HEK293 (cell line): ENCODE results near the gene COG8.

ENCODE experiments used
- CTCF ChIA-PET: fragments of 350-600 bp; formaldehyde crosslinking; extraction: SDS; loops from one replicate; lab custom pipeline; 2021; ENCODE audit warnings: antibody characterized with exemption; lab: Yijun Ruan, JAX
- POLR2A ChIA-PET: fragments of 300-600 bp; formaldehyde crosslinking; extraction: SDS; loops from one replicate; lab custom pipeline; 2020; ENCODE audit warnings: antibody characterized with exemption, inconsistent platforms; lab: Yijun Ruan, JAX
- H3K27ac ChIP-seq: fragments of 200-500 bp; sonication (Bioruptor generic); 2 replicates; pipeline ENCODE4 v1.5.1; 2014; ENCODE audit warnings: low read depth, low read length, control low read depth, inconsistent platforms; ENCODE audit errors: extremely low read depth
- H3K36me3 ChIP-seq, 2 experiments: fragments of 200-500 bp in 1 of 2; sonication (Bioruptor generic) in 1 of 2; 1 replicate in 1 of 2; 2 replicates in 1 of 2; pipeline ENCODE4 v1.5.1; 2014 to 2017; ENCODE audit warnings: inconsistent platforms in 2 of 2, low read length in 2 of 2; ENCODE audit not compliant: control insufficient read depth in 2 of 2, insufficient read depth in 1 of 2
- H3K4me1 ChIP-seq: fragments of 200-500 bp; sonication (Bioruptor generic); 2 replicates; pipeline ENCODE4 v1.5.1; 2014; ENCODE audit warnings: mild to moderate bottlenecking, low read length, inconsistent platforms; ENCODE audit not compliant: control insufficient read depth, insufficient read depth
- H3K4me3 ChIP-seq: 2 replicates; pipeline ENCODE4 v1.5.1; 2011; ENCODE audit warnings: low read depth, mild to moderate bottlenecking, control low read depth, low read length, moderate library complexity
- H3K9me3 ChIP-seq: fragments of 200-500 bp; sonication (Bioruptor generic); 2 replicates; pipeline ENCODE4 v1.5.1; 2014; ENCODE audit warnings: low read depth, low read length, inconsistent platforms; ENCODE audit not compliant: control insufficient read depth, insufficient read depth
- BCL6B ChIP-seq: fragments of 450-650 bp; formaldehyde crosslinking; IDR thresholded peaks from 2 replicates; pipeline ENCODE4 v1.5.1; 2017; ENCODE audit warnings: missing biosample characterization, missing genetic modification characterization
- KLF9 ChIP-seq: fragments of 450-650 bp; formaldehyde crosslinking; IDR thresholded peaks from 2 replicates; pipeline ENCODE4 v1.5.1; 2016; ENCODE audit warnings: missing biosample characterization, missing genetic modification characterization, low read depth
- OSR2 ChIP-seq: fragments of 450-650 bp; formaldehyde crosslinking; IDR thresholded peaks from 2 replicates; pipeline ENCODE4 v1.5.1; 2016; ENCODE audit warnings: missing biosample characterization, missing genetic modification characterization
- PRDM2 ChIP-seq: fragments of 450-650 bp; formaldehyde crosslinking; IDR thresholded peaks from 2 replicates; pipeline ENCODE4 v1.5.1; 2016; ENCODE audit warnings: missing biosample characterization, missing genetic modification characterization, borderline replicate concordance
- ZBTB20 ChIP-seq: fragments of 450-650 bp; formaldehyde crosslinking; IDR thresholded peaks from 2 replicates; pipeline ENCODE4 v1.5.1; 2016; ENCODE audit warnings: missing biosample characterization, missing genetic modification characterization
- ZBTB8A ChIP-seq: fragments of 450-650 bp; formaldehyde crosslinking; IDR thresholded peaks from 2 replicates; pipeline ENCODE4 v1.5.1; 2016; ENCODE audit warnings: missing biosample characterization, missing genetic modification characterization
- ZNF202 ChIP-seq: fragments of 450-650 bp; formaldehyde crosslinking; IDR thresholded peaks from 2 replicates; pipeline ENCODE4 v1.5.1; 2016; ENCODE audit warnings: missing biosample characterization, missing genetic modification characterization, borderline replicate concordance
- ZNF335 ChIP-seq: fragments of 450-650 bp; formaldehyde crosslinking; conservative IDR thresholded peaks from 2 replicates; pipeline ENCODE4 v1.5.1; 2016; ENCODE audit warnings: missing biosample characterization, missing genetic modification characterization
- ZNF341 ChIP-seq: fragments of 450-650 bp; formaldehyde crosslinking; IDR thresholded peaks from 2 replicates; pipeline ENCODE4; 2016; ENCODE audit warnings: low read depth, missing biosample characterization, missing genetic modification characterization
- ZNF366 ChIP-seq: fragments of 450-650 bp; formaldehyde crosslinking; conservative IDR thresholded peaks from 2 replicates; pipeline ENCODE4 v1.5.1; 2016; ENCODE audit warnings: missing biosample characterization, missing genetic modification characterization
- ZNF501 ChIP-seq: fragments of 450-650 bp; formaldehyde crosslinking; IDR thresholded peaks from 2 replicates; pipeline ENCODE4 v1.5.1; 2016; ENCODE audit warnings: missing biosample characterization, missing genetic modification characterization
- ZNF660 ChIP-seq: fragments of 450-650 bp; IDR thresholded peaks from 2 replicates; pipeline ENCODE4 v1.5.1; 2018; ENCODE audit warnings: missing biosample characterization, mild to moderate bottlenecking, missing genetic modification characterization
- ZNF830 ChIP-seq: fragments of 450-650 bp; IDR thresholded peaks from 2 replicates; pipeline ENCODE4 v1.5.0; 2018; ENCODE audit warnings: missing biosample characterization, missing genetic modification characterization, low read depth, mild to moderate bottlenecking, moderate library complexity
- ZSCAN30 ChIP-seq: fragments of 450-650 bp; IDR thresholded peaks from 2 replicates; pipeline ENCODE4 v1.5.1; 2018; ENCODE audit warnings: missing biosample characterization, mild to moderate bottlenecking, missing genetic modification characterization, moderate library complexity
- TF ChIP-seq, protein P1 (sequence below): sonication (generic); formaldehyde crosslinking; IDR thresholded peaks from 2 replicates; pipeline ENCODE4 v1.8.1; 2022; ENCODE audit warnings: mild to moderate bottlenecking, moderate library complexity, missing genetic modification reagents

COG8 gene

DNA sequence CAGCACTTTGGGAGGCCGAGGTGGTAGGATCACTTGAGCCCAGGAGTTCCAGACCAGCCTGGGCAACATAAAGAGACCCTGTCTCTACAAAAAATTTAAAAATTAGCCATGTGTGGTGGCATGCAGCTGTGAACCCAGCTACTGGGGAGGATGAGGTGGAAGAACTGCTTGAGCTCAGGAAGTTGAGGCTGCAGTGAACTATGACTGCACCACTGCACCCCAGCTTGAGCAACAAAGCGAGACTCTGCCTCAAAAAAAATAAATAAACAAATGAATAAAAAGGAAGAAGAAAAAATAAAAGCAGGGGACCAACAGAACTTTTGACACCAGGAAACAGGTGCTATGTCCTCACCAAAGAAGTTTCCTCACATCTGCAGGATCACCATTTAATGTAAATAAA, 32.2 kb upstream of the COG8 start (continued):
- TF ChIP-seq PRDM2 (tag by site-specific recombination) (no peak), ZNF501 (tag by site-specific recombination) (no peak)

DNA sequence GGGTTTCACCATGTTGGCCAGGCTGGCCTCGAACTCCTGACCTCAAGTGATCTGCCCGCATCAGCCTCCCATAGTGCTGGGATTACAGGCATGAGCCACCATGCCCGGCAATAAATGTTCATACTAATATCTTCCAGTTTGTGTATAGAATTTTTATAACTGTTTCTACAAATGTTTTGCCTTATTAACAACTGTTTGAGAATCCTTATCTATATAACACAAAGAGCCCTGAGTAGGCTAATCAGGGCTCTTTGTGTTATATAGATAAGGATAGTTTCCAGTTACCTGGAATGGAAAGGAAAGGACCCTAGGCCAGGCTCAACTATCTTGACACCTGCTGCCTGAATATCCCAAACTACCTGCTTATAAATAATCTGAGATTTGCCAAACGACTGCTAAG, 29.5 kb upstream of the COG8 start:
- TF ChIP-seq ZNF202 (tag by site-specific recombination) (no peak), ZBTB20 (tag by site-specific recombination) (no peak), ZNF660 (no peak), KLF9 (no peak), ZNF830 (tag by site-specific recombination) (no peak)
- TF ChIP-seq, protein P1, sequence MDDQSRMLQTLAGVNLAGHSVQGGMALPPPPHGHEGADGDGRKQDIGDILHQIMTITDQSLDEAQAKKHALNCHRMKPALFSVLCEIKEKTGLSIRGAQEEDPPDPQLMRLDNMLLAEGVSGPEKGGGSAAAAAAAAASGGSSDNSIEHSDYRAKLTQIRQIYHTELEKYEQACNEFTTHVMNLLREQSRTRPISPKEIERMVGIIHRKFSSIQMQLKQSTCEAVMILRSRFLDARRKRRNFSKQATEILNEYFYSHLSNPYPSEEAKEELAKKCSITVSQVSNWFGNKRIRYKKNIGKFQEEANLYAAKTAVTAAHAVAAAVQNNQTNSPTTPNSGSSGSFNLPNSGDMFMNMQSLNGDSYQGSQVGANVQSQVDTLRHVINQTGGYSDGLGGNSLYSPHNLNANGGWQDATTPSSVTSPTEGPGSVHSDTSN (CRISPR knock-in tag), result no peak
- ChIA-PET POLR2A (no interaction called here), CTCF (no interaction called here)
- H3K27ac ChIP-seq, result no peak overlapping the region
- H3K4me1 ChIP-seq, result no peaks in the 10 kb centered on the region
- no peak overlapping the region for H3K4me3 ChIP-seq
- H3K36me3 ChIP-seq, result peaks cover 33 to 93% of the 10 kb centered on the region in 2 experiments
- no peaks in the 10 kb centered on the region for H3K9me3 ChIP-seq

DNA sequence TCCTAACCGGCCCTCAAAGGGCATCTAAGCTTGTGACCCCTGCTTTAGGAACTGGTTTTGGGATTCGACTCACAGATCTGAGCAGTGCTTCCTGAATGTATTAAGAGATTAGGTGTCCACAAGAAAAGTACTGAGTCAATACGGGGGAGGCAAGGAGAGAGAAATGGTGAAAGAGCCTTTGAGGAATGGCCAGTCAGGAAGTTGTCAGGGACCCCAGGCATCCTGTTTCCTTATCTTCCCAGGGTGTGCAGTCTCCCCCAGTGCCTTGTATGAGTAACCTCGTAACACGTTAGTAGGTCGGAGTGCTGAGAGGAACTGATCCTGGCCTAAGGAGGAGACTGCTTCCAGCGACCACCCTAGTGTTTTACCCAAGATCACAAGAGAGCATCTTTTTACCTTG, 28.6 kb upstream of the COG8 start:
- Histone ChIP-seq H3K4me3 (no peak overlapping the region), H3K27ac (no peak overlapping the region), H3K9me3 (no peaks in the 10 kb centered on the region), H3K4me1 (no peaks in the 10 kb centered on the region), H3K36me3 (peaks cover 33 to 95% of the 10 kb centered on the region in 2 experiments)
- ChIA-PET CTCF (no interaction called here), POLR2A (no interaction called here)
- TF ChIP-seq ZNF341 (tag by site-specific recombination) (no peak), ZBTB8A (no peak), ZNF366 (tag by site-specific recombination) (no peak), BCL6B (tag by site-specific recombination) (no peak), ZSCAN30 (tag by site-specific recombination) (no peak), ZNF335 (no peak), OSR2 (tag by site-specific recombination) (no peak)
